ENCODE measurements around the gene LGALS9.
"Not testable (repeated sequence)": the region's sequence is repeated elsewhere in the genome, so short reads cannot be mapped to it uniquely, and the experiment has no call there.

LGALS9 gene

DNA sequence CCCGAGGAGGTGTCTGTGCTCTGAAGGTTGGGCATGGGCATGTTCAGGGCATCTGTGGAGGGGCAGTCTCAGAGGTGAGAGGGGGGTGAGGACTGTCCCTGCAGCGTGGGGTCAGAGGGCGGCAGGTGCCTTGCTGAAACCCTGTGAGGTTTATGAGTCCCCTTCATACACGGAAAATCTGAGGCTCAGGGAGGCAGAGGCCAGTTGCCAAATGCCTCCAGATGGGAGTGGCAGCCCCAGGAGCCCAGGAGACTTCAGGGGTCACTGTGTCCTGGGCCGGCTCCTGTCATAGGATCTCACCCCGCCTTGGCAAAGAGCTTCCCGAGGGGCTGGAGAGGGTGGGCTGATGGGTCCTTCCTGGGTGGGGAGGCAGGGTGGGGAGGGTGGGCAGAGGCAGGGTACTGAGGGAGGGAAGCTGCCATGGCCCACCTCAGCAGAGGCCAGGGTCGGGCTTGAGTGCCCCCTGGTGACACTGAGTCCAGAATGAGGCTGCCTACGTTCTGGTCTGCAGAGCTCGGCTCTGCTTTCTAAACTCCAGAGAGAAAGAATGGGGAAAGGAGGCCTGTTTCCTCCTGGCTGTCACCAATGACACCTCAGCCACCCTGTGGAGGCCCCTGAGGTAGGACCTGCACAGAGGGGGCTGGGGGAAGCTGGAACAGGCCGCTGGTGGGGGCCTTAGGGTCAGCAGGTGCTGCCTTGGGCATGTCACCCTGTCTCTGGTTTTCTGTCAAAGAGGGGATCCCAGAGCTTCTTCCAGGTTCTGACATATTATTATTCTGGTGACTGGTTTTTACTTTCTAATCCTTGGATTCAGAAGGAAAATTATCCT is 1.1 kb downstream of the LGALS9 start:
- no peak for DNase-seq

DNA sequence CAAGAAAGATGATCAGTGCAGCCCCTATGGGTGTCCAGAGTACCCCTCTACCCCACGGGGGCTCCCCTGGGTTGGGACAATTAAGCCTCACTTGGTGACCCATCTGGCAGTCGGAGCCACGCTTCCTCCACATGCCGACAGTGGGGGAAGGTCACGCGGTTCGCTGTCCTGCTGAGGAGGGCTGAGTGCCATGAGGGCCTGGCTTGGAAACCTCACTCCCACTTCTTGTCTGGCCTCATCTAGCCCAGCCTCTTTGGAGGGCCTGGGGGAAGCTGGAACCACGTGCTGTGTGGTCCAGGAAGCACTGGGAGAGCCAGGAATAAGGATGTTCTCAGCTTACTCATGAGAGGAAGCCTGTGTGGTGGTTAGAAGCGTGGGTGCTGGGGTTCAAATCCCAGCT is 1.8 kb downstream of the LGALS9 start:
- not testable (repeated sequence) for DNase-seq

DNA sequence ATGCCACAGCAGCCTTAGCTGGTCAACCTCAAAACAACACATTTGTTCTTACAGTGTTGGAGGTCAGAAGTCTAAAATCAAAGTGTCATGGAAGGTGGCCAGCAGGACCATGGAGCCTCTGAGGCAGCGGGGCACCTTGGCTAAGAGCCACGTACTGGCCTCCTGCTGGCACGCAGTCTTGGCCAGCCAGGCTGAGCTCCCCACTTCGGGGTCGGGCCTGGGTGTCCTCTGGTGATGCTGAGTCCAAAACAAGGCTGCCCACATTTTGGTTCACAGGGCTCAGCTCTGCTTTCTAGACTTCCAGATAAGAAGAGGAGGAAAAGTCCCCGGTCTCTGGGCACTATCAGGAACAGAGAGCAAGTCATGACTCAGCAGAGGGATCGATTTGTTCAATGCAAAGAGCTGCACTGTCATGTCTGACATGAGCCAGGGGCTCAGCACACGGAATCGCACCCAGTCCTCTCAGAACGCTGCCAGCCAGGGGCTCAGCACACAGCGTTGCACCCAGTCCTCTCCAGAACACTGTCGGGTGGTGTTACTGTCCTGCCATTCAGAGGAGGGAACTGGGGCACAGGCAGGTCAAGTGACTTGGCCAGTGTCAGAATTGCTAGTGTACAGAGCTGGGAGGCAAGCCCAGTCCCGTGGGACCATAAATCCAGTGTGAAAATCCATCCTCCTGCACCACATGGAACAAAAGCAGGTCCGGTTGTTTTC is 2.5 kb downstream of the LGALS9 start:
- DNase-seq = no peak

DNA sequence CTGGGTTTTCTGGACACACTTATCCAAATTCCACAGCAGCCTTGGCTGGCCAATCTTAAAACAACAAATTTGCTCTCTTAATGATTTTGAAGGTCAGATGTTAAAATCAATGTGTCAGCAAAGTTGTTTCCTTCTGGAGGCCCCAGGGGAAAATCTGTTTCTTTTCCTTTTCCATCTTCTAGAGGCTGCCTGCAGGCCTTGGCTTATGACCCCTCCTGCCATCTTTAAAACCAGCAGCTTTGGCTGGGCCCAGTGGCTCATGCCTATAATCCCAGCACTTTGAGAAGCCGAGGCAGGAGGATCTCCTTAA is 3.0 kb downstream of the LGALS9 start:
- DNase-seq = no peak

DNA sequence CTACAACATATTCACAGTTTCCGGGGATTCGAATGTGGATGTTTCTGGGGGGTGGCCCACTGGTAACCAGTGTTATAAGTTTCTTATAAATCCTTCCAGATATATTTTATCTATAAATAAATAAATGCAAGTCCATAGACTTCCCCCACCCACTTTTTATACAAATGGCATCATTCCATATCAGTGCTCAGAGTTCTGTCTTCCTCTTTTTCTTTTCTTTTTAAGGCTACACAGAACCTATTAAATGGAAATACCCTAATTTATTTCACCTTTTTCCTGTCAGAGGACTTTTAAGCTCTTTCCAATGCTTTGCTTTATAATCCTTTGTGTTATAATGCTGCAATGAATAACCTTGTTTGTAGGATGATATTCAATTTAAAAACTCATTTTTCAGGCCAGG is 3.8 kb downstream of the LGALS9 start:
- DNase-seq = no peak

DNA sequence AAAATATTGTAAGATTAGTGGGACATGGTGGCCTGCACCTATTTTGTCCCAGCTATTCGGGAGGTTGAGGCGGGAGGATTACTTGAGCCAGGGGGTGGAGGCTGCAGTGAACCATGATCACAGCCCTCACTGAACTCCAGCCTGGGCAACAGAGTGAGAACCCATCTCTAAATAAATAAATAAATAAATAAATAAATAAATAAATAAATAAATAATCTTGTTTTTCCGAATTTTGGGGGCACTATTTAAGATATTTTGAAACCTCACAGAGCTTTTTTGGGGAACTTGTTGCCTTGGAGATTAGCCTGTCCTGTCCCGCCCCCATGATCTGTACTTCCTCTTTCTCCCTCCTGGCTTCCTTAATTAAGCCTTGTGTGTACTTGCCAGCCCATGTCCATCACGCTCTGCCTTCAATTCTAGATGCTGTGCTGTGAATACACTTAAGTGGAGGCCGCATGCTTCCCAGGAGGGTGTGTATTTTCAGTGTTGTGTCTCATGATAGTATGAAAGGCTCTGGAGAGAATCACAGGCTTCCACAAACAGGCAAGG is 4.4 kb downstream of the LGALS9 start:
- no peak for DNase-seq

DNA sequence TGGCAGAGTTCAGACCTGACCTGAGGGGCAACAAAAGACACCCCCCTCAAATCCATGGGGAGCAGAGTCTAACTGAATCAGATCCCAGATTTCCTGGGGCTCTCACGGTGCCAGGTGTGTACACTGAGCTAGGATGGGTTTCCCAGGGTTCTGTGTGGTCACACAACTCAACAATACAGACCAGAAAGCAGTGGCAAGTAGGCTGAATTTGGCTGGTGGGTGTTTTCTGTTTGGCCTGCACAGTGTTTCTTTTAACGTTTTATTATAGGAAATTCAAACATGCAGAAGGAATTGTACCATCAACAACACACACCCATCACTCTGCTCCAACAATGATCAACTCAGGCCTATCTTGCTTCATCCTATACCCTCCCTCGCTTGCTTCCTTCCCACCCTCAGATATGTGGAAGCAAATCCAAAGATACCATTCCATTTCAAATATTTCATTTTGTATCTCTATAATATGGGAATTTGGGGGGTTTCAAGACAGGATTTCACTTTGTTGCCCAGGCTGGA is 5.1 kb downstream of the LGALS9 start:
- not testable (repeated sequence) for DNase-seq

DNA sequence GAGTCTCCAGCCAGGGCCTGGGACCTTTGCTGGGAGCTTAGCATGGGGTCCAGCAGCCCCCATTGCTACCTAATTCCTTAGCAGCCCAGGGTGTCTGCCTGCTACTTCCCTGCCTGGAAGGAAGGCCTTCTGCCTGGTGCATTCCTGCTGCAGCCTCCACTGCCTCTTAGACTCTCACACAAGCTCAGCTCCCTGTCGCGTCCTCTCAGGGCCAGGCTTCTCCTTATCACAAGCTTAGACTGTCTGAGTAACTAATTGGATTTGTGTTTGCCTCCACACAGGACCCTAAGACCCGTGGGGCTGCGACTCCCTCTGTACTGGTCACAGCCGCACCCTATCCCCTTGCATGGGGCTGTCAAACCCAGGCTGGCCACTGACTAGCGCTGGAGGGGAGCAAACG is 6.8 kb downstream of the LGALS9 start:
- DNase-seq = not testable (repeated sequence)

DNA sequence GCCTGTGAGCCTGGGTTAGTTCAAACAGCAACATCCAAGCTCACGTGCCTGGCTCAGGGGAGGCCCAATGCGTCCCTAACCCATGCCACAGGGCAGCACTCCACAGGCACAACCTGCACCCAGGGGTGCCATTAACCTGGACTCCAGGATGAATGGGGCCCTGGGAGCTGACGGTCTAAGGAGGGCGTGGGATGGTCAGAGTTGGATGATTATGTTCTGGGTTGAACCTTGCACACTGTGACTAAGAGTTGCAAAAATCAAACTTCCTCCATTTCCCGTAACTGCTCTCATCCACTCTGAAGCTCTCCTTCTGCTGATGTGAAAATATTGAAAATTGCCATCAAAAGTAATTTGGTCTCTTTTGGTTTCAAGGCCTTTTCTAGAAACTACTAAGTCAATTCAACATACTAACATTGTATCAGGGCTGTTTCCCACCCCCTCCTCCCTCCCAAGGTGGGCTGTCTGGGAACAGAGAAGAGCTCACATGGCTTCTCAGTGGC is 7.5 kb downstream of the LGALS9 start:
- DNase-seq = not testable (repeated sequence)

DNA sequence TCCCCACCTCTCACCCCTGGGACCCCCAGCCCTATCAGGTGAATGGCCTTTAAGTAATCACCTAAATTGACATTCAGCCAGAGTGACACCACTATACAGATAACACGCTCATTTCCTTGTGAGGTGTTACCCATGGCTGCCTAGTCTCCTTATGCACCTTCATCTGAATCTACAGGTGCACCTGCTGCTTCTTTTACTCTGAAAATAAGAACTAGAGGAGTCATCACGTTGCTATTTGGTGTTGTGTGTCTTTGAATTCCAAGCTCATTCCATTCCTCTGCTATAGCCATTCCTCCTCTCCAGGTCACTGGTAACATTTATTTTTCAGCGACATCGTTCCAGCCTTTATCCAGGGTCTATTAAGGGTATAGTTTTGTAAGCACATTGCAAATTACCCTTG is 9.8 kb downstream of the LGALS9 start:
- no peak for DNase-seq

DNA sequence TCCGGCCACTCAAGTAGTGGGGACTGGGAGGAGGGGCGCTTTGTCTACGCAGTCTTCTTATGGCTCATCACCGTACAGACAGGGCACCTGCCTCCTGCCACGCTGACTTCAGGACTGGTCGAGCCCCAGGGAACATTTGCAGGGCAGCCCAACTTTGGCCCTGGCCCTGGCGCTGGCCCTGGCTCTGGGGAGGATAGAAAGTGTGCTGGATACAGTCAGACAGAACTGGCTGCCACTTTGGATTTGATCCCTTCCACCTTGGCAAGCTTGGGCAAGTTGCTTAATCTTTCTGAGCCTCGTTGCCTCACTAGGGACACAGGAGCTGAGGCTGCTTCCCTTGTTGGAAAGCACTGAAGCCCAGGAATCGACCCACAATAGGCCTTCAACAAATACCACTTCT is 13.6 kb downstream of the LGALS9 start:
- no peak for DNase-seq

DNA sequence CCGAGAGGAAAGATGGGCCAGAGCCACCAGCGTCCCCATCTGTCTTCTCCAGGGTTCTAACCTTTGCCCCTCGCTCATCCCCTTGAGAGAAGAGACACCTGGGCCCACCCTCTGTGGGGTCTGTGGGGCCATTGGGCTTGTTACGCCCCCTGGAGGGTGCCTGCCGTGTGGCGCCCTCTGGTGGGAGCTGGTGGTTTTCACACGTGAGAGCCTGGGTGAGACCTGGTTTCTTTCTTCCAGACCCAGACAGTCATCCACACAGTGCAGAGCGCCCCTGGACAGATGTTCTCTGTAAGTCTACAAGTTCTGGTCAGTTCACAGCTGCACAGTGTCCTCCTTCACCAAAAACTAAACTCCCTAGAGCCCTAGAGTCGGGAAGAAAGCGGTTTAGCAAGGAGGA is 14.6 kb downstream of the LGALS9 start:
- not testable (repeated sequence) for DNase-seq

DNA sequence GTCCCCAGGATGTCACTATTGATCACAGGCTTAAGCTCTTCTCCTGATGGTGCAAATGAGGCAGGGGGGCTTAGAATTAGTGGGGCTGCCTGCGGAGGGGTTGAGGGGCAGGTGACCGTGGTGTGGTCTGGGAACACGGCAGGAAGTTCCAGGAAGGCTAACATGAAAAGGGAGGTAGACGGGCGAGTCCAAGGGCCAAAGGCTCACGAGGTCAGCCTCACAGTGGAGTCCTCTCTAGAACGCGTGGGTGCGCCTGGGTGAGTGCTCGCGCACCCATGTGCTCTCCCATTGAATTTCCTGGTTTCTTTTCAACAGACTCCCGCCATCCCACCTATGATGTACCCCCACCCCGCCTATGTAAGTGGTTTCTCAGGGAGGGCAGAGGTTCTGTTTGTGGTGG is 15.2 kb downstream of the LGALS9 start:
- DNase-seq = no peak

DNA sequence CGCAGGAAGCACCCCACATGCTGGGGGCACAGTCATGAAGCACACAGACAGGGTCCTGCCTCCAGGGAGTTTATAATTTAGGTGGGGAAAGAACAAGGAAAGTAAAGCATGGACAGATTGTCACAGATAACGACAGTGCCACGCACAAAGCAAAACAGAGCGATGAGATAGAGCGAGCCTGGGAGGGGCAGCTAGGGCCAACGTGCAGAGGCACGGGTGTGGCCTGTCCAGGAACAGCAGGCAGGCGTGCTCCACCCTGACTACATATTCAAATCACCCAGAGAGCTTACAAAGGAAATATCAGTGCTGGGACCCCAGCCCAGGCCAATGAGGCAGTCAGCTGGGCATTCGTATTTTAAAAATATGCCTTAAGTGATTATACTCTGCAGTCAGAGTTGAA is 16.8 kb downstream of the LGALS9 start:
- no peak for DNase-seq

DNA sequence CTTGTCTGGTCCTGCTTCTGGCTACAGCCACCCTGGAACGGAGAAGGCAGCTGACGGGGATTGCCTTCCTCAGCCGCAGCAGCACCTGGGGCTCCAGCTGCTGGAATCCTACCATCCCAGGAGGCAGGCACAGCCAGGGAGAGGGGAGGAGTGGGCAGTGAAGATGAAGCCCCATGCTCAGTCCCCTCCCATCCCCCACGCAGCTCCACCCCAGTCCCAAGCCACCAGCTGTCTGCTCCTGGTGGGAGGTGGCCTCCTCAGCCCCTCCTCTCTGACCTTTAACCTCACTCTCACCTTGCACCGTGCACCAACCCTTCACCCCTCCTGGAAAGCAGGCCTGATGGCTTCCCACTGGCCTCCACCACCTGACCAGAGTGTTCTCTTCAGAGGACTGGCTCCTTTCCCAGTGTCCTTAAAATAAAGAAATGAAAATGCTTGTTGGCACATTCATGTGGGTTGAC is 18.2 kb downstream of the LGALS9 start:
- not testable (repeated sequence) for DNase-seq

DNA sequence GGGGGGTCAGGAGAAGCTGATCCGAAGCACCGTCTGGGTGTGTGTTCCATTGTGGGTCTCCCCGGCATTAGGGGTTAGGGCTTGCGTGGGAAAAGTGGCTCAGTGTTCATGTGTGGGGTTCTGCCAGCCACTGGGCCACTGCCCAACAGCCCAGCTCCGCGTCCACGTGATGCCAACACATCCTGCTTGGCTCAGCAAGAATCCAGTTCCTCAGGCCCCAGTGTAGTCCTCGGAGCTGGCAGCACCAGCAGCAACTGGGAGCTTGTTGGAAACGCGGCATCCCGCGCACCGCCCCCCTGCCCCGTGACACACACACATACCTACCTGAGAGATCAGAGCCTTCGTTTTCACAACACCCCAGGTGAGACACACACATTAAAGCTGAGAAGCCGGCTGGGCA is 18.9 kb downstream of the LGALS9 start:
- no peak for DNase-seq

DNA sequence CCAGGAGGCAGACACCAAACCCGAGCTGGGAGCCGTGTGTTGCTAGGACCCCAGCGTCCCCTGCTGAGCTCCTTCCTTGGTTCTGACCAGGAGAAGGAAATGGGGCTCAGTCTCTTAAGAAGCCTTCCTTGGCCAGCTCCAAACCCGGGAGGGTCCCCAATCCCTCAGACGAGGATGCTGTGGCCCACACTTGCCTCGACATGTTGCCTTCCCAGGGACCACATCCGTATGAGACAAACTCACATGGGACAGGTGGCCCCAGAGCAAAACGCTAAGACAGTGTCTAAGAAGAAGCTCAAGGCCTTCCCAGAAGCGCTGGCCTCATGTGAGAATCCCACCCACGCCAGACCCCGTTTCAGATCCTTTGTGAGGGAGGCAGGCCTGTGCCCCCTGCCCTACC is 19.8 kb downstream of the LGALS9 start:
- no peak for DNase-seq

DNA sequence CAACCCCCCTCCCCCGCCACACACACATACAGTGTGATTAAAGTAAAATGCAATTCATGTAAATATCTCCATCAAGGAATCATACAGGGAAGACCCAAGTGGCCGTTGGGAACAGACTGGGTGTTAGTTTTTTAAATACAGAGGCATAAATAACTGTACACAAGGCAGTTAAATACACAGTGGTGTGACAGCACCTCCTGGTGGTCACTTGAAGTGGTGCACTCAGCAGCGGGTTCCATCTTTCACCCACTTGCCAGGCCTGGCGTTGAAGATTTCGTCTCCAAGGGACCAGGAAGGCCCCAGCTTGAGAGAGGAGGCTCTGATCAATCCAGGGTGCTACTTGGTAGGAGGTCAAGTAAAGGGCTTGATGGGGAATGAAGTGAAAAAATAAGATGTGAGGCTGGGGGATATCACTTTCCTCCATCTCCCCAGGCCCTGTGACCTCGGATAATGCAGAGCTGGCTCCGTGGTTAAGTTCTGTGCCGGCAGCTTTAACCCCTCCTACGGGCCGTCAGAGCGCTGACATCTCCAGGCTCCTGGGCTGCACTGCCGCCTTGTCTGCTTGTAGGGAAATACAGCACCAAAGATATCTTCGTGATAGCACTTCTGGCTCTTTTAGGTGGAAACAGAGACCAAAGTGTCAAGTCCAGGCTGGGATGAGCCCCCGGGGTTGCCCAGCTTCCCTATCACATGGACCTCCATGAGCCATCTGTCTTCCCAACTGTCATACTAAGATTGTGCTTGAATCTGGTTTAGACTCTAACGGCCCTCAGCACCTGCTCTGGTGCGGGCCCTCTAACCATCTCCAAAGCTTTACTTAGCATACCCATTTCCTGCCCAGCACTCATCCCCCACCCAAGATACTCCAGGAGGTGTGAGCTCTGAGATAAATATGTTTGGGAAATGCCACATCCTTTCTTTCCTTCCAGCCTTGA is 20.7 kb downstream of the LGALS9 start:
- no peak for DNase-seq

DNA sequence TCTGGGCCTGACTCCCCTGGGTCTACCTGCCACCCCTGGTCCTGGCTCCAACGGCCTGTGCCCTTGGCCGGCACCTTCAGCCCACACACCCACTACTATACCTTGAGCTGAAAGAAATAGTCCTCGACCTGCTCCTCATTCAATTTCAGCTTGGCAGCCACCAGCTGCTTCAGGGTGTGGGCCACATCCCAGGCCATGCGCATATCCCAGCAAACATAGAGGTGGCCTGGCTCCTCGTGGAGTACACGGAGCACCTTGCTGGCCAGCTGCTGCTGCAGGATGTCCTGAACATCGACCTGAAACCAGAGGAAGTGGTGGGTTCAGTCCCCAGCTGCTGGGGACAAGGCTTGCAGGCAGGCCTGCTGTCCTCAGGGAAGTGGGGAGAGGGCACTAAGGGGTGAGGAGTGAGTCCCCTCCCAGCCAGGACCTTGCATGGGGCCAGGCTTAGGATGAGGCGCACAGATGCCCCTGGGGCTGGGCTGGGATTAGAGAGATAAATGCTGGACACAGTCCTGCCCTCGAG is 22.5 kb downstream of the LGALS9 start:
- DNase-seq = not testable (repeated sequence)

DNA sequence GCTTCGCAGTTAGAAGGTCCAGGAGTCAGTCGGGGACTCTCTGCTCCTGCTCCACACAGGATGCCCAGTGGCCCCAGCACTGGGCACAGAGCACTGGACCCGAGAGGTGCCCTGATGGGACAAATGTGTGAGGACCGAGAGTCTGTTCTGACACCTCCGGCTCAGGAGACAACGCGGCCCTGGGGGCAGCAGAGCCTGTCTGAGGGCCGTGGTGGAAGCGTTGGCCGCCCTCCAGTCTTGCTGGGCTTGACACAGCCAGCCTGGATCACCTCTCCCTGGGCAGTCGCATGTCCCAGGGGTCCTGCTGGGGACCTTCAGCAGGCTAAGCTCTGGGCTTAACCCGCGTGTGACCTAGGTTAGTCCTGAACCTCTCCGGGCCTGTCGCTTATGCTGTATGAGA is 23.1 kb downstream of the LGALS9 start:
- no peak for DNase-seq

DNA sequence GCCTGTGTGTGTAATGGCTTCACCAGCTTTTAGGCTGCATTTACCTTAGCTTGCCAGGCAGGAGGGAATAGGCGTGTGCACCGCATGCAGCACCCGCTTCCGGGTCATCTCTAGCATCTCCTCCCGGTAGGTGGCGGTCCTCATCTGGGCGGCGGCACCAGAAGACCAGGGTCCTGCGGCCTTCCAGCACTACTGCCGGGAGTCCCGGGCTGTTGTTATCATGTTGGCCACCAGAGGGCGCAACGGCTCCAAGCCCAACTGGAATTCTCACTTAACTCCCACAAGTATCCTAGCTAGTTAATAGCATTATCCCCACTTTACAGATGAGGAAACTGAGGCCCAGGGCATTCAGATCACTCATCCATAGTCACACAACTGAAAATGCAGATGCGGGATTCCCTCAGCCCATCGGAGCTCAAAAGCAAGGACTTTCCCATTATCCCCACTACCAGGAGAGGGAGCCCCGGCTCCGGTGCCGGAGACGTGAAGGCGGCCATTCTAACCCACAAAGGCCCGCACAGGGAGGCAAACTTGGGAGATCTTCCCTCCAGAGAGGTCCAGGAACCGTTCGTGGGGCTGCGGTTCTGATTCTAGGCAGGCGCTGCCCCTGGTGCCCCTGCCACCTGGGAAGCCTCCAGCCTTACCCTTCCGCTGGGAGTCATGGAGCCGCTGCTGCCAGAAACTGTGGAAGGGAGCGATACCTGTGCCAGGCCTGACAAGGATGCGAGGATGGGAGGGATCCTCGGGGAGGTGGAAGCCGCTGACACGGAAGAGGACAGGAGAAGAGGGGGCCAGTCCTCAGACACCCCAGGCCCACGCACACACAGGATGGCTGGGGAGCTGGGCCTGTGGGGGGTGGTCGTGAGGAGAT is 23.9 kb downstream of the LGALS9 start:
- DNase-seq = peak; percentile 26
